Mucosa of descending colon (tissue), 3 donors: ENCODE data around the gene IL17RB. TPM values are rescaled to one million over a fixed set of nuclear protein-coding genes. Genes with fewer than 3 reads are reported as not detected.

Experiments
- ATAC-seq: fragments of 200-7000 bp; cut with Tn5 transposase; one replicate; pipeline ENCODE4 v1.9.1; 2020; ENCODE audit warnings: mild to moderate bottlenecking, moderate library complexity
- DNase-seq, 3 donors: peaks; one replicate each; pipeline ENCODE4 v3.0.0-alpha.2; 2020
- H3K36me3 ChIP-seq: fragments of 200-600 bp; one replicate; pipeline ENCODE4 v1.8.0; 2021; ENCODE audit warnings: low read depth, mild to moderate bottlenecking
- H3K4me1 ChIP-seq: fragments of 200-600 bp; one replicate; pipeline ENCODE4 v1.8.0; 2021; ENCODE audit warnings: low read depth, mild to moderate bottlenecking
- H3K4me3 ChIP-seq: fragments of 200-600 bp; one replicate; pipeline ENCODE4 v1.8.0; 2021; ENCODE audit warnings: mild to moderate bottlenecking
- H3K9me3 ChIP-seq: fragments of 200-600 bp; one replicate; pipeline ENCODE4 v1.8.0; 2021; ENCODE audit warnings: mild to moderate bottlenecking
- CTCF ChIP-seq: fragments of 200-600 bp; IDR thresholded peaks from one replicate; pipeline ENCODE4 v1.8.0; 2022; ENCODE audit warnings: antibody characterized with exemption, mild to moderate bottlenecking
- intact Hi-C, 2 donors: fragments of 100-400 bp; cut with DNase I in 1 of 2; cut with micrococcal nuclease in 1 of 2; formaldehyde crosslinking; loops; one replicate each; pipeline versions ENCODE4 v1.11.0 to v1.11.1; 2022; cut with DNase I, micrococcal nuclease
- total RNA-seq, 3 donors: library from RNA; stranded (reverse); fragmentation: NEBNext Ultra II Directional in 2 of 3; extraction: Animal tissue kit (Norgen Biotek cat#: 25700) in 2 of 3; gene quantifications; one replicate each; pipeline versions ENCODE4 v1.2.1 to v1.2.4, GENCODE V29; 2021 to 2023
- donor health status: DM: no; HTN: no; CAD: no; lungs with moderate emphysema.
- donor health status: DM: no; HTN: no; CAD: no.
- donor health status: DM: no; HTN: yes; CAD: no.

The IL17RB gene
- total RNA-seq, 3 donors from 2014 or later = 10.3 to 13.4 (median 10.9) TPM

GRCh38 chr3:53881691-53882593 is 35.6 kb downstream of the IL17RB start, which contains the start of gene ACTR8:
Gene ACTR8, minus strand, starts transcription at chr3:53882152. Its CDS starts 51 bp downstream, at chr3:53882101.
- DNase-seq (peak; percentile 84 to 92 (median 90)), ATAC-seq (peak; percentile 98)
- intact Hi-C loops = no loop called here
- Histone ChIP-seq H3K9me3 (no peaks in the 10 kb centered on the region), H3K4me3 (peak within 1 kb of the TSS; percentile 76), H3K36me3 (peaks cover 7% of the 10 kb centered on the region), H3K4me1 (peaks cover 10% of the 10 kb centered on the region)
- TF ChIP-seq CTCF = no peak

DNA sequence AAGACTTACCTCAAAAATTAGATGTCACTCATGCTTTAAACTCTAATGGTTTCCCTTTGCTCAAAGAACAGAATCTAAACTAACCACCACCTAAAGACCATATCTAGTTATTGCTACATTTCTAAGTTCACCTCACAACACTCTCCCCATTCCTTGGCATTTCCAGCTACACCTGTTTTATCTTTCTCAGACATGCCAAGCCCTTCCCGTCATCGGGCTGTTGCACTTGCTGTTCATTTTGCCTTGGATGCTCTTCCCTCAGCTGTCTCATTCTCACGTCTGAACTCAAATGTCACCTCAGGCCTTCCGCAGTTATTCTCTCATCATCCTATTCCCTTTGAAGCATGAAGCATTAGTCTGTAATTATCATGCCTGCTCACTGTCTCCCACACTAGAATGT is 36.6 kb downstream of the IL17RB start:
- Histone ChIP-seq H3K4me3 (no peak overlapping the region), H3K4me1 (peaks cover 10% of the 10 kb centered on the region), H3K36me3 (no peaks in the 10 kb centered on the region), H3K9me3 (no peaks in the 10 kb centered on the region)
- no peak for ATAC-seq
- TF ChIP-seq CTCF = no peak
- no peak for DNase-seq
- intact Hi-C loops = no loop called here

GRCh38 chr3:53884623-53885022 is 38.3 kb downstream of the IL17RB start:
- intact Hi-C loops = no loop called here
- ATAC-seq (no peak), DNase-seq (no peak)
- Histone ChIP-seq H3K9me3 (no peaks in the 10 kb centered on the region), H3K4me3 (no peak overlapping the region), H3K4me1 (peaks cover 13% of the 10 kb centered on the region), H3K36me3 (no peaks in the 10 kb centered on the region)
- no peak for TF ChIP-seq CTCF

- Histone ChIP-seq H3K4me1 (peaks cover 18% of the 10 kb centered on the region), H3K4me3 (no peak overlapping the region), H3K36me3 (no peaks in the 10 kb centered on the region), H3K9me3 (no peaks in the 10 kb centered on the region)
- intact Hi-C loops = no loop called here
- DNase-seq (no peak), ATAC-seq (no peak)
- no peak for TF ChIP-seq CTCF
These were observed 38.9 kb downstream of the IL17RB start for GRCh38 chr3:53885239-53885638.

DNA sequence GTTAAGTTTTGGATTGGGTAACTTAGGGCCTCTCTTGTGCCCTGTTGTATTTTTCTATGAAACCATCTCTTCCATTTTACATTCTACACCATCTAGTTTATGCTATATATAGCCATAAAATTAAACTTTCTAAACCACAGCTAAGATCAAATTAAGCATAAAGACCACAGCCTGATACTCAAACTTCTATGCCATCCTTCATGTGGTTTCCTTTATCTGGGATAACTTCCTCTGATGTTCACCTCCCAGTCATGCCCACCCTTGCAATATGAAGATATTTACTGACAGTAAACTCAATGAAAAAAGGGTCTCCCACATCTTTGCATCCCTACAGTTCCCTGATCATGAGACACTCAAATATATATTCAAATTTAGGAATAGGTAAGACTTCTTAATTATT is 41.1 kb downstream of the IL17RB start:
- no peak for ATAC-seq
- no peak for DNase-seq
- TF ChIP-seq CTCF = no peak
- H3K36me3 ChIP-seq = peaks cover 3% of the 10 kb centered on the region
- no peak overlapping the region for H3K4me3 ChIP-seq
- H3K9me3 ChIP-seq = no peaks in the 10 kb centered on the region
- peaks cover 20% of the 10 kb centered on the region for H3K4me1 ChIP-seq
- intact Hi-C loops = no loop called here
